ENCODE data around the gene SDHAF1. TPM values are rescaled to one million over a fixed set of nuclear protein-coding genes. Genes with fewer than 3 reads are reported as not detected.
A peak's percentile ranks its signal among the peaks of the same experiment; 100 is the strongest.

SDHAF1 gene
- total and polyA plus RNA-seq, 8 donors: 8.0 to 38.1 (median 26.4) TPM; not detected in 1

DNA sequence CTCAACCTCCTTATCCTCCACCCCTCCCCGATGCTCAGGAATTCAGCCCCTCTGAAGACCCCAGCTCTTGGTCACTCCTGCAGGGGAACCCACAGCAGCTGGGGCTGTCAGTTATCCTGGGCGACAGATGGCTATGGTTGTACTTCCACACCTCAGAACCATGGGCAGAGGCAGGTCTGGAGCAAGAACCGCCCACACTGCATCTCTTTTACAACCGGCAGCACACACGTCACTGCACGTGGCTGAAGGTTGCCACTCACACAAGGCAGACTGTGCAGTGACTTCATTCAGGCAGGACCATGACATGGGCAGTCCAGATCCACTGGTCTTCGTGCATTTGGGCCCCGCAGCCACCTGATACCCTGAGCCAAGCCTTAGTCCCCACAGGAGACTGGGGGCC is 21.5 kb upstream of the SDHAF1 start:
- Histone ChIP-seq H3K4me3 (no peak overlapping the region), H3K4me1 (no peaks in the 10 kb centered on the region), H3K9me3 (no peaks in the 10 kb centered on the region), H3K27me3 (peaks cover 0 to 47% (median 0%) of the 10 kb centered on the region in 3 donors), H3K36me3 (no peaks in the 10 kb centered on the region), H3K27ac (no peak overlapping the region)
- WGBS, 5 donors: 37 to 71% (median 42%) methylated on average over 2 to 8 of the region's 8 CpGs
- intact Hi-C loops (cut with DNase I; ENCODE audit: low total_unique reads): no loop called here
- TF ChIP-seq POLR2AphosphoS5 (IDR thresholded peaks at IDR 0.05) (no peak), EP300 (IDR thresholded peaks at IDR 0.05) (no peak)
- TF ChIP-seq, protein P1, sequence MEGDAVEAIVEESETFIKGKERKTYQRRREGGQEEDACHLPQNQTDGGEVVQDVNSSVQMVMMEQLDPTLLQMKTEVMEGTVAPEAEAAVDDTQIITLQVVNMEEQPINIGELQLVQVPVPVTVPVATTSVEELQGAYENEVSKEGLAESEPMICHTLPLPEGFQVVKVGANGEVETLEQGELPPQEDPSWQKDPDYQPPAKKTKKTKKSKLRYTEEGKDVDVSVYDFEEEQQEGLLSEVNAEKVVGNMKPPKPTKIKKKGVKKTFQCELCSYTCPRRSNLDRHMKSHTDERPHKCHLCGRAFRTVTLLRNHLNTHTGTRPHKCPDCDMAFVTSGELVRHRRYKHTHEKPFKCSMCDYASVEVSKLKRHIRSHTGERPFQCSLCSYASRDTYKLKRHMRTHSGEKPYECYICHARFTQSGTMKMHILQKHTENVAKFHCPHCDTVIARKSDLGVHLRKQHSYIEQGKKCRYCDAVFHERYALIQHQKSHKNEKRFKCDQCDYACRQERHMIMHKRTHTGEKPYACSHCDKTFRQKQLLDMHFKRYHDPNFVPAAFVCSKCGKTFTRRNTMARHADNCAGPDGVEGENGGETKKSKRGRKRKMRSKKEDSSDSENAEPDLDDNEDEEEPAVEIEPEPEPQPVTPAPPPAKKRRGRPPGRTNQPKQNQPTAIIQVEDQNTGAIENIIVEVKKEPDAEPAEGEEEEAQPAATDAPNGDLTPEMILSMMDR (IDR thresholded peaks at IDR 0.05): no peak
- DNase-seq: no peak

DNA sequence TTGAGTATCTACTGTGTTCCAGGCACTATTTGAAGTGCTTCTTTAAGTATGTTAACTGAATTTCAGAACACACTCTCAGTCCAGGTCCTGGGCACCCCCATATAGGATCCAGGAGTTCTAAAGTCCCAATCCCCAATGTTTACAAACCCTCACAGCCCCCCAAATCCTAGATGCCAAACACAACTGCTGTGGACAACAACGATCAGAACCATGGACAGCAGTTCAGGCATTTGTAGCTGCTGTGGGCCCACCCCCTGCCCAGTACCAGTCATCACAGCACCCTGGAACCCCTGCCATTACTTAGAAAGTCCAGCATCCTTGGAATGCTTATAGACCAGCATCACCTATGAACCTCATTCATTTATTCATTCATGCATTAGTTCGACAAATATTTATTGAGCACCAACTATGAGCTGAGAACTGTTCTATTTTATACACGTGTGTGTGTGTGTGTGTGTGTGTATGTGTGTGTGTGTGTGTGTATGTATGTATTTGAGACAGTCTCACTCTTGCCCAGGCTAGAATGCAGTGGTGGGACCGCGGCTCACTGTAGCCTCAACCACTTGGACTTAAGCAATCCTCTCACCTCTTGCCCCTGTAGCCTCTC is 19.3 kb upstream of the SDHAF1 start:
- WGBS, 5 donors: 28 to 48% (median 40%) methylated on average over 5 of the region's 5 CpGs
- H3K9me3 ChIP-seq: no peaks in the 10 kb centered on the region
- DNase-seq: peak in 1 of 2 donors; percentile 65
- no peaks in the 10 kb centered on the region for H3K4me1 ChIP-seq
- no peak for TF ChIP-seq EP300 (IDR thresholded peaks at IDR 0.05)
- TF ChIP-seq, protein P1 (IDR thresholded peaks at IDR 0.05): no peak
- TF ChIP-seq POLR2A (IDR thresholded peaks at IDR 0.05): no peak
- TF ChIP-seq POLR2AphosphoS5 (IDR thresholded peaks at IDR 0.05): no peak
- intact Hi-C loops (cut with DNase I; ENCODE audit: low total_unique reads): no loop called here
- H3K27me3 ChIP-seq: peaks cover 0 to 69% (median 7%) of the 10 kb centered on the region in 3 donors
- H3K36me3 ChIP-seq: no peaks in the 10 kb centered on the region
- H3K4me3 ChIP-seq: no peak overlapping the region
- no peak overlapping the region for H3K27ac ChIP-seq

DNA sequence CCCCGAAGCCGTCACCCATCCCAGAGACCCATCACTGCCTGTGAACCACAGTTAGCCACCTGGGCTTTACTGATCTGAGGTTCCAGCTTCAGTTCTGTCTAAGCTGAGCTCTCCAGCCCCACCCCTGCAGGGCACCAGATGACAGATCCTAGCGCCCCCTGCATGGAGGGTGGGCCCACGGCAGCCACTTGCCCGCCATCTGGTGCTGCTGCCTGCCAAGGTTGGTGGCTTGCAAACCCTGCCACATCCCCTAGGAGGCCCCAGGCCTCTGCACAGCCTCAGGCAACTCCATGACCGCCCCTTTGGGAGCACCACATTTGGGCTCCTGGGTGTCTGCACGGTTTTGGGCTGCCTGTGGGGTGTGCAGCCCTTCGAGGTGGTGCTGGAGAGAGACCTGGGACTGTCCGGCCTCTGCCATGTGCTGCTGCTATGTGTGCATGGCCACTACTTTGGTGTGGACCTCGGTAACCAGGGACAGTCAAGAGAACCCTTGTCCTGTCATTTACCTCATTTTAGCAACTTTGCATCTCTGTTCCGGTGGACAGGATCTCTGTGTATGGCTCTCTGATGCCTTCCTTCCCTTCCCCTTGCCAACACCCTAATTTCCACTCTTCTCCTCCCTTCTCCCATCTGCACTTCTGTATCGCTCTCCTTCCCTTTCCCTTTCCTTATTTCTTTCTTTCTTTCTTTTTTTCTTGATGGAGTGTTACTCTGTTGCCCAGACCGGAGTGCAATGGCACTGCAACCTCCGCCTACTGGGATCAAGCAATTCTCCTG is 17.4 kb upstream of the SDHAF1 start:
- 53 to 64% (median 54%) methylated on average over 11 to 14 of the region's 14 CpGs for WGBS, 5 donors

DNA sequence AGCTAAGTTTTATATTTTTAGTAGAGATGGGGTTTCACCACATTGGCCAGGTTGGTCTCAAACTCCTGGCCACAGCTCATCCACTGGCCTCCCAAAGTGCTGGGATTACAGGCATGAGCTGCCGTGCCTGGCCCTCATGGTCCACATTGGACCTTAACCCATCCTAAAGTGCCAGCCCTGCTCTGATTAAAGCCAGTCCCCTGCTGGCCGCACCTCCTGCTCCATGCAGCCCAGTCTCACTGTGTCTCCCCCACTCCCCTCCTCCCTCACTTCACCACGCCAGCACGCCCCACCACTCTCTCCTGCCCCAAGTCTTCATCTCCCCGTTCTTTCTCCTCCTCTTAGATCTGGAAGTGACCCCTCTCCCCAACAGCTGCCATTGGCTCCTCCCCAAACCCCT is 16.7 kb upstream of the SDHAF1 start:
- Histone ChIP-seq H3K27ac (no peak overlapping the region), H3K27me3 (peaks cover 0 to 84% (median 11%) of the 10 kb centered on the region in 3 donors), H3K36me3 (no peaks in the 10 kb centered on the region), H3K9me3 (no peaks in the 10 kb centered on the region), H3K4me1 (no peaks in the 10 kb centered on the region), H3K4me3 (no peak overlapping the region)
- WGBS, 5 donors: 44 to 46% (median 45%) methylated on average over 5 of the region's 5 CpGs
- intact Hi-C loops (cut with DNase I; ENCODE audit: low total_unique reads): no loop called here
- TF ChIP-seq POLR2A (IDR thresholded peaks at IDR 0.05) (no peak), EP300 (IDR thresholded peaks at IDR 0.05) (no peak)
- no peak for DNase-seq

More for the DNA sequence above, 17.4 kb upstream of the SDHAF1 start:
- TF ChIP-seq, protein P1 (IDR thresholded peaks at IDR 0.05): no peak
- TF ChIP-seq POLR2AphosphoS5 (IDR thresholded peaks at IDR 0.05): no peak
- no peak for TF ChIP-seq EP300 (IDR thresholded peaks at IDR 0.05)
- TF ChIP-seq POLR2A (IDR thresholded peaks at IDR 0.05): no peak
- no peak for DNase-seq
- no peak overlapping the region for H3K4me3 ChIP-seq
- no peaks in the 10 kb centered on the region for H3K36me3 ChIP-seq
- no peaks in the 10 kb centered on the region for H3K9me3 ChIP-seq
- H3K27ac ChIP-seq: no peak overlapping the region
- peaks cover 0 to 77% (median 11%) of the 10 kb centered on the region in 3 donors for H3K27me3 ChIP-seq
- no peaks in the 10 kb centered on the region for H3K4me1 ChIP-seq
- intact Hi-C loops (cut with DNase I; ENCODE audit: low total_unique reads): no loop called here

Data from stomach (tissue), 9 donors.